Measurements from ENCODE around the gene HOXA10.

HOXA10 gene

DNA sequence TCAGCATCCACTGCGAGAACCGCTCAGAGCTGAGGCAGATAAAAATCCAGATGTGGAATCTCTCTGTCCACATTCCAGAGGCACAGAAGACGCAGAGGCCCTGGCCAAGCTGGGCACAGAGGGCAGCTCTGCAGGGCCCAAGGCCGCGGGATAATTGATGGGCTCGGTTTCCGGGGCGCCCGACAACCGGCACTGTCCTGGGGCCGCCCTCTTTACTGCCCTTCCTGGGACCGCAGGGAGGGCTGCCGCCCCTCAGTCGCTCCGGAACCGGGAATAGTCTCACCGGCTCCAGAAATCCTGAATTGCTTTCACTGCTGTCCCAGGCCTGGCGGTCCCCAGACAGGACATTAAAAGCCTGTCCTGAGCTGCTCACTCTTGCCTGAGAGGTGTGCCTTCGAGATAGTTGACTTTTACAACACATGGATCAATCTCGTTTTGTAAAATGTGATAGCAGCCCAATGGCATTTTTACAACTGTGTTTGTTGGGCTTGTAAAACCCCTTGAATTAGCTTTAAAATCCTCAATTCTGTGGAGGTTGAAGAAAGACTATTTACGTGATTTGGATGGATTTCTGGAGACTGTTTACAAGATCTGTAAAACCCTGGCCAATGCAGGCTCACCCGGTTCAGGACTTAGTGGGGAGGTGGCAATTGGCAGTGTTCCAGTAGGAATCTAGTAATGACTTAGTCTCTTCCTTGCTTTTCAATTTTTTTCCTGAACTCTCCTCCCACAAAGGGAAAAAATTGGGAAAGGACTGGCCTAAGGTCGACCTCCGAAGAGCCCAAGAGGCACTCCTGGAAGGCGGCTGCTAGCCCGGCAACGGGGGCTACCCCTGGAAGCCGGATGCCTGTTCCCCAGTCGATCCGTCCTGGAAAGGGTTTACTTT is 25.1 kb downstream of the HOXA10 start:
- in situ Hi-C loops (cut with MboI; ENCODE audit: low sequenced_read_pairs), result loop anchor here (10.0 kb wide), 1 partner anchor 294 kb away; no protein-coding TSS in a partner anchor

DNA sequence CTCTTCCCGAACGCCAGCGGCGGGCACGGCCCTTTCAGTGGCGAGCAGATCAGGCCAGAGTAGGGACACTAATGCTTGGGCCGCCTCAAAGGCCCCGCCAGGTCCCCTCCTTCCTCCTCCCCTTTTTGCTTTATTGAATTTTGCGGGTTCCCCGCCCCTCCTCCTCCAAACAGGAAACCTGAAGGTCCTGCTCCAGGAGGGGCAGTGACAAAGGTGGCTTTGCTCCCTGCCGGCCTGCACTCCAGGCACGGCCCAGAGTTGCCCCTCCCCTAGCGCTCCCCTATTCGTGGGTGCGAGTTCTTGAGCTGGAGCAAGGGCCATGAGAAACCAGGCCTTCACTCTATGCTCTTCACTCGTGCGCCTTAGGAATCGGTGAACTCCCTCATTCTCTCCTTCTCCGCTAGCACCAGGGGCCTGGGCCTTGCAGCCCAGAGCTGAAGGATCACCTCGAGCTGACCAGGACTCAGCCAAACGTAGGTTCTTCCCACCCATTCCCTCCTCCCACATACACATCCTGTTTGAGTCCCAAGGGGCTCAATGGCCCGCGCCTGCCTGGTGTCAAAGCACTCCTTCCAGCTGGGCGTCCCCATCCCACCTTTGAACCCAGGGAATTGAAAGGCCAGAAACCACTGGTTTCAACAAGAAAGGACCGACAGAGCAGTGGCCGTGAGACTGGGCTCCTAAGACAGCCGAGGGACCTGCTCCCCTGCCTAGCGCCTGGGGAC is 25.9 kb downstream of the HOXA10 start:
- in situ Hi-C loops (cut with MboI; ENCODE audit: low sequenced_read_pairs), result loop anchor here (10.0 kb wide), 1 partner anchor 293 kb away; no protein-coding TSS in a partner anchor

DNA sequence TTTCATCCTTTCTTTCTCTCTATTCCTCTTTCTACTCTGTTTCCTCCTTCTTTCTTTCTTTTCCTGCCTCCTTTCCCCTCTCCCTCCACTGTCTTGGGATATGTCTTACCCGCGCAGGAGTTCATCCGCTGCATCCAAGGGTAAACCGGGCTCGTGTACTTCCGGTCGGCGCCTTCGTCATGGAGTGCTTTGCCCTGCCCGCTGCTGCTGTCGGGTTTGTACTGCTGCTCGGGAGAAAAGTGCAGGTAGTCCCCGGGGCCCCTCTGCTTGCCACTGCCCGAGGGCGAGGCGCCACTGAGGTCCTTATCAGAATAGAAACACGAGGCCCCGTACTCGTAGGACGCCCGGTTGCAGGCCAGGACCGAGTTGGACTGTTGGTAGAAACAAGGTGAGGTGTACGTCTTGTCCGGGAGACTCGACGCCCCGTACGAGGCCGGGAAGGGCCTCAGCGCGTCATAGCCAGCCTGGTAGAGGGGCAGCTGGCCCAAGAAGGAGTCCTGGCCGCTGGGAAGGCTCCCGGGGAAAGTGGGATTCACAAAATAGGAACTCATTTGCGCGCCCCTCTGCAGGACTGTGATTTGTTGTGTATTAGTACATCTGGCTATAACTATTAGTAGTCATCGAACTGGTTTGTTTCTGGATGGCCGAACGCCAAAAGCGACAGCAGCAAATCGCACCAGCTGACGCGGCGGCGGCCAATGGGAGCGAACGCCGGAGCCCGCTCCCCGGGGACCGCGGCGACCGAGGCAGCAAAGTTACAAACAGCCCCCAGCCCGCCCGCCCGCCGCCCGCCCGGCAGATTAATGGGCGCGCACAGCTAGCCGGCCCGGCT is 26.7 kb downstream of the HOXA10 start, which contains the start of gene HOXA6:
HOXA6 (minus strand) TSS at position 576 of the 832 bp plus-strand sequence; CDS start at position 551, 25 bp downstream.
- in situ Hi-C loops (cut with MboI; ENCODE audit: low sequenced_read_pairs), result loop anchor here (10.0 kb wide), 1 partner anchor 293 kb away; no protein-coding TSS in a partner anchor

DNA sequence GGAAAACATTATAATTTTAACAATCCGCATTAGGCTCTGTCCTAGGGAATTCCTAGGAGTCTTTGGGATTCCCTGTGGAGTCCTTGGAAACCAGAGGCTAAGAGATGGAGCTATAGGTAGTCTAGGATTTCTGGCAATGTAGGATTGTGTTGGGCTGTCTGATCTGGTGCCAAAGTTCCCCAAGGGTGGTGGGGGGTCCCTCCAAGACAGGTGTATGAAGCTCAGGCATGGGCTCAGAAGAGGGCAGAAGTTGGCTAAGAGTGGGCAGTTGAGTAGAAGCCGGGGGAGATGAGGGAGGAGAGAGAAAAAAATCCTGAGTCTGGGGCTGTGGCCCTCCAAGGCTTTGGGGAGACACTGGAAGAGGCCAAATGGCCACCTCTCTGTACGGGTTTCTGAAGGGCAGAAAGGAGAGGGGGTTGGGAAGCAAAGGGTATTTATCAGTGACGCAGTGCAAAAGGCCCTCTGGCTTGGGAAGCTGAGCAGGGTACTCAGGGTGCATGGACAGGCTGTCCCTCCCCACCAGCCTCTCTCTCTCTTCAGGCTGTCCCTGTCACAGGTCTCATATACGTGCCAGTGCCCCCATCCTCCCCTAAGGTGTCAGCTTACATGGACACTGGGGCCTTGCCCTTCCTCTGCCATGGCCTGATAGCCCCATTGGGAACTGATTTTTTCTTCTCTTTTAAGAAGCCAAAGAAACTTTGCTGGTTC is 27.5 kb downstream of the HOXA10 start:
- in situ Hi-C loops (cut with MboI; ENCODE audit: low sequenced_read_pairs), result loop anchor here (10.0 kb wide), 1 partner anchor 292 kb away; no protein-coding TSS in a partner anchor

DNA sequence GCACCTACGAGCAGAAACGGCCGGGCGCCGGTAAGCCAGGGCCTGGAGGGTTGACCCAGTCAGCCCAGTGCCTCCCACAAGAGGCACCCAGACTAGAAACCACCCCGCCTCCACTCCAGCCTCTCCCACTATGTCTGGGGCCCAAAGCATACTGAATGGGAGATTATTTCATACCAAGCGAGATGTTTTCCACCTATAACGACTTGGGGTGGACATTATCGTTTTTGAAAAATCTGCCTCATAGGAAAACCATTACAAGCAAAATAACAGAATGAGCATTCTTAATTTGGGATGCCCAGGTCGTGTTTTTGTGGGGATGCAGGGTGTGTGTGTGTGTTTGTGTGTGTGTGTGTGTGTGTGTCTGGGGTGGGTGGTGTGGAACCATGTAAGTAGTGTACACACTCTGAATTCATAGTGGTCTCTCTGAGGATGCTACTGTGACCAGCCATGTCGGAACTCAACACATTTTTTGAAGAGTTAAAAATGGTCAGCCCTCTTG is 28.2 kb downstream of the HOXA10 start:
- in situ Hi-C loops (cut with MboI; ENCODE audit: low sequenced_read_pairs), result loop anchor here (10.0 kb wide), 1 partner anchor 291 kb away; no protein-coding TSS in a partner anchor

DNA sequence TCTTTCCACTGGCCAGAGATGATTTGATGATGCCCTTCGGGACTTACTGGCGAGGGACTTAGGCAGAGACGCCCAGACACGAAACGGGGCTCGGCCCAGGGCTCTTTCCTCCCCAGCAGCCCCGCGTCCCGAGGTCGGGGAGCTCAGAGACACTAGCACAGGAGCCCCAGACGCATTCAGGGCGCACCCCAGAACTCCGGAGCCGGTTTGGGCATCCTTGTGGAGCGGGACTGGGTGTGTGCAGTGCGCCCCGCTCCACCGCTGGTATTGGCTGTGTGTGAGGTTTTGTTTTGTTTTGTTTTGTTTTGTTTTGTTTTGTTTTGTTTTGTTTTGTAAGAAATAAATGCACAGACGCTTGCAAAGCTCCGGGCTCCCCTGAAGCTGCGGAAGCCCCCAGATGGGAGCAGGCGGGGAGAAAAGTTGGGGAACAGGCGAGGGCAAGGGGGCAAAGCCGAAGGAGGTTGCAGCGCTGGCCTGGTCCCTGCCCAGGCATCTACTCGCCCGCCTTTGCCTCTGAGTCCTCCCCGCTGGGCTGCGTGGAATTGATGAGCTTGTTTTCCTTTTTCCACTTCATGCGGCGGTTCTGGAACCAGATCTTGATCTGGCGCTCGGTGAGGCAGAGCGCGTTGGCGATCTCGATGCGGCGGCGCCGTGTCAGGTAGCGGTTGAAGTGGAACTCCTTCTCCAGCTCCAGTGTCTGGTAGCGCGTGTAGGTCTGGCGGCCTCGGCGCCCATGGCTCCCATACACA is 28.8 kb downstream of the HOXA10 start:
- in situ Hi-C loops (cut with MboI; ENCODE audit: low sequenced_read_pairs), result loop anchor here (10.0 kb wide), 1 partner anchor 291 kb away; no protein-coding TSS in a partner anchor

DNA sequence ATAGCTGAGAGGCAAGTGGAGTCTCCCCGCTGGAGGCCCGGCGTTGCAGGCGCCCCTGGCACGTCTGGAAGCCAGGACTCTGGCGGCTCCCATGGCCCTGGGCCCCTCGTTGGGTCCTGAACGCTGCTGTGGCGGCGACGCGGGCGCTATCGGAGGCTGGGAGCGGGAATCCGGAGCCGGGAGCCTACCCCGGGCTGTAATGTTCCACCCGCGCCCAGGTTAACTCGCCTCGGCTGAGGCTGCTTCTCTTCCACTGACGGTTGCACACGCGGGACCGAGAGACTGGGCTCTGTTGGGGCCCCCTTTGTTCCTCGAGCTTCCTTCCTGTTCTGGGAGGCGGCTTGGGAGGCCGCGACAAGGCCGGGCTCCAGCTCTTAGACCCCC is 29.3 kb downstream of the HOXA10 start:
- in situ Hi-C loops (cut with MboI; ENCODE audit: low sequenced_read_pairs), result loop anchor here (10.0 kb wide), 1 partner anchor 290 kb away; no protein-coding TSS in a partner anchor

DNA sequence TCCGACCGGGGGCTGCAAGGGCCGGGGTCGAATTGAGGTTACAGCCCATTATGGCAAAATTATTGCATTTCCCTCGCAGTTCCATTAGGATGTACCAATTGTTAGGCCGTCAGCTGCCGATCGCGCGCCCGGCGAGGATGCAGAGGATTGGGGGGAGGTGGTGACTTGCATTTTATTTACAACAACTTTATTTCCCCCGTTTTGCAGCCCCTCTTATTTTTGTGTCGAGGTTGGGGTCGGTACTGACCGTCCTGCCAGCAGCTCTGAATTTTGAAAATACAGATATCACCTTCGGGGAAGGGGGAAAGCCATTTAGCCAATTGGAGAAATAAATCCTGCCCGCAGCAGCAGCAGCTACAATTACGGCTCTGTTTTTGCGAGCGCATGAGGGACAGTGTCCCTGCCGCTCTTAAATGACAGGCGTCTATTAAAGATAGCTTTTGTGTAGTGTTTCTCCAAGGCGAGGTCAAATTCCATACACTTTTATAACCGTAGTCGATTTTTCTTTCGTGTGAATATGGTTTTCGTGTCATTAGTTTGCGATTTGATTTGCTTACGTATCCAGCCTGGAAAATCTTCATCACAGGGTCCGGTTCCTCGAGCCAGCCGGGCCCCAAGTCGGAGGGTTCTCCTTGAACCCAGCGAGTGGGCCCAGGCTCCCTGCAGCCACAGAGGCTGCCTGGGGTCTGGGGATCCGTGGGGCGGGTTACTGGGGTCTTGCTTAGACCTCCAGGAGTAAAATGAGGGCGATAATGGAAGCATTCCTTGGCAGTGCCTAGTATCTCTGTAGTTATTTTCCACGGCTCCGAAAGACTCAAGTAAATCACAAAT is 30.0 kb downstream of the HOXA10 start:
- in situ Hi-C loops (cut with MboI; ENCODE audit: low sequenced_read_pairs), result loop anchor here (10.0 kb wide), 1 partner anchor 289 kb away; no protein-coding TSS in a partner anchor

DNA sequence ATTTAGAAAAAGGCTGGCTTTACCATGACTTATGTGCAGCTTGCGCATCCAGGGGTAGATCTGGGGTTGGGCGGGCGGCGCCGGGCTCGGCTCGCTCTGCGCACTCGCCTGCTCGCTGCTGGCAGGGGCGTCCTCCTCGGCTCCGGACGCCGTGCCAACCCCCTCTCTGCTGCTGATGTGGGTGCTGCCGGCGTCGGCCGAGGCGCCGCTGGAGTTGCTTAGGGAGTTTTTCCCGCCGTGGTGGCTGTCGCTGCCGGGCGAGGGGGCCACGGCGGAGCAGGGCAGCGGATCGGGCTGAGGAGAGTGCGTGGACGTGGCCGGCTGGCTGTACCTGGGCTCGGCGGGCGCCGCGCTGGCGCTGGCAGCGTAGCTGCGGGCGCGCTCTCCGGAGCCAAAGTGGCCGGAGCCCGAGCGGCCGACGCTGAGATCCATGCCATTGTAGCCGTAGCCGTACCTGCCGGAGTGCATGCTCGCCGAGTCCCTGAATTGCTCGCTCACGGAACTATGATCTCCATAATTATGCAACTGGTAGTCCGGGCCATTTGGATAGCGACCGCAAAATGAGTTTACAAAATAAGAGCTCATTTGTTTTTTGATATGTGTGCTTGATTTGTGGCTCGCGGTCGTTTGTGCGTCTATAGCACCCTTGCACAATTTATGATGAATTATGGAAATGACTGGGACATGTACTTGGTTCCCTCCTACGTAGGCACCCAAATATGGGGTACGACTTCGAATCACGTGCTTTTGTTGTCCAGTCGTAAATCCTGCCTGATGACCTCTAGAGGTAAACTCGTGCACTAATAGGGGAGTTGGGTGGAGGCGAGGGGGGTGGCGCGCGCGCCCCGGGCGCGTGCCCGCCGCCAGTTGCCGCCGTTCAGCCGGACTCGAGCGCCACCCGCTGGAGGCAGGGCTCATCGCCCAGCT is 30.8 kb downstream of the HOXA10 start, which contains the start of gene HOXA5:
HOXA5 (minus strand) TSS at position 659 of the 927 bp plus-strand sequence; CDS start at position 585, 74 bp downstream.
- in situ Hi-C loops (cut with MboI; ENCODE audit: low sequenced_read_pairs), result loop anchor here (10.0 kb wide), 1 partner anchor 288 kb away; no protein-coding TSS in a partner anchor

DNA sequence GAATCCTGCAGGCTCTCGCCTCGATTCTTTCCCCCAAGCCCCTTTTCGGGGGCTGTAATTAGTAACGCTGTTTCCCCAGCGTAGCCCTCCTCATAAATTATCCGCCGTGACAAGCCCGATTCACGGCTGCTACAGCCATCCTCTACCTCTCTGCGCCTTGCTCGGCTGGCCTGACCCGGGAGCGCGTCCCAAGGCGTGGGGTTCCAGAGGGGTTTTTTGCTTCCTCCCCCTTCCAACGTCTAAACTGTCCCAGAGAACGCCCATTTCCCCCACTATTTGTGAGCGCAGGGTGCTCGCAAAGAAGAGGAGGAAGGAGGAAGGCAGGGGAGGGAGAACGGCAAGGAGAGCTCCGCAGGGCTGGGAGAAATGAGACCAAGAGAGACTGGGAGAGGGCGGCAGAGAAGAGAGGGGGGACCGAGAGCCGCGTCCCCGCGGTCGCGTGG is 31.5 kb downstream of the HOXA10 start:
- in situ Hi-C loops (cut with MboI; ENCODE audit: low sequenced_read_pairs), result loop anchor here (10.0 kb wide), 1 partner anchor 288 kb away; no protein-coding TSS in a partner anchor

DNA sequence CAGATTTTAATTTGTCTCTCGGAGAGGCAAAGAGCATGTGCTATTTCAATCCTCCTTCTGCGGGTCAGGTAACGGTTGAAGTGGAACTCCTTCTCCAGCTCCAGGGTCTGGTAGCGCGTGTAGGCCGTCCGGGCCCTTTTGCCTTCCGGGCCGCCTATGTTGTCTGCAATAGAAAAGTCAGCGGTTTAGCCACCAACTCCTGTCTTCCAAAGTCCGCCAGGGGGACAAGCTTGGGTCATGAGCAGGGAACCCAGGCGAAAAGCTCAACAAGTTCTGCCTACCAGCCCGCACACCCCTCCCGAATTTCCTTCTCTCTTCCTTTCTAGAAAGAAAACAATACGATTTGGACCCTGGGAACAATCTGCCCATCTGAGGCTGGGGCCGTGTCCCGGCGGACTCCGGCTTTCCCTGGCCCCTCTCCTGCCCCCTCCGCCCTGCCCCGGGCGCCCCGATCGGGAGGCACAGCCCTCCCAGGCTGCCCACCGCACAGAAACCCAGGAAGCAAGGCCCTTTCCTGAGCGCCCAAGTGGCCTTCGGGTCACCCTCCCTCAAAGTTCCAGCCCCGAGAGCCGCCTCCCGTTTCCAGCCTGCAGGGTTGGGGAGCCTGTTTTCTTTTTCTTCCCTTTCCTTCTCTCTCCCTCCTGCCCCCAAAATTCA is 32.1 kb downstream of the HOXA10 start:
- in situ Hi-C loops (cut with MboI; ENCODE audit: low sequenced_read_pairs), result loop anchor here (10.0 kb wide), 1 partner anchor 287 kb away; no protein-coding TSS in a partner anchor

DNA sequence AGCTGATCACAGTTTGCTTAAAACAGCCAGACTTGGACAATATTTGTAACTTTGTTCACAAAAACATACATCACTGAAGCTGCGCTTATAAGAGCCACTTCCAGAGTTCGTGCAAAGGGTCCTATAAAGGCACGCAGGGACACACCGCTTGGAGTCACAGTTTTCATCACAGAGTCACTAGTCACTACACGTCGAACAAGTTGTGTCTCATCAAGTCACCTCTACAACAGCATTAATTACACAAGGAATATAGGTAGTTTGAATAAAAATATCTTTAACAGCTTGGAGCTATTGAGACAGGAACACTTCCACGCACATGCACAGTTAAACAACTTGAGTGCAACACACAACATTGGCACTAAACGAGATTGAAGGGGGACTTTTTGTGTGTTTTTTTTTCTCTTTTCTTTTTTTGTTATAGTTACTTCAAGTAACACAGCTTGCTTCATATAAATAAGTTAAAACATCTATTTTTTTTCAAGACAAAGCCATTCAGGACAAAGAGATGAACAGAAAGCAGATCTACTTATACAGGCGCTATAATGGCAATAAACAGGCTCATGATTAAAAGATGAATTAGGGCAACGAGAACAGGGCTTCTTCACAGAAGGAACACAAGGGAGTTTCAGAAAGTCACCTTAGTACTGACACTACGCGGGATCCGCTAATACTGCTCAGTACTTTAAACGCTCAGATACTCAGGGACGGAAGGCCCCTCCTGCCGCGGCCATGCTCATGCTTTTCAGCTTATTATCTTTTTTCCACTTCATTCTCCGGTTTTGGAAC is 32.8 kb downstream of the HOXA10 start:
- in situ Hi-C loops (cut with MboI; ENCODE audit: low sequenced_read_pairs), result loop anchor here (10.0 kb wide), 1 partner anchor 287 kb away; no protein-coding TSS in a partner anchor

DNA sequence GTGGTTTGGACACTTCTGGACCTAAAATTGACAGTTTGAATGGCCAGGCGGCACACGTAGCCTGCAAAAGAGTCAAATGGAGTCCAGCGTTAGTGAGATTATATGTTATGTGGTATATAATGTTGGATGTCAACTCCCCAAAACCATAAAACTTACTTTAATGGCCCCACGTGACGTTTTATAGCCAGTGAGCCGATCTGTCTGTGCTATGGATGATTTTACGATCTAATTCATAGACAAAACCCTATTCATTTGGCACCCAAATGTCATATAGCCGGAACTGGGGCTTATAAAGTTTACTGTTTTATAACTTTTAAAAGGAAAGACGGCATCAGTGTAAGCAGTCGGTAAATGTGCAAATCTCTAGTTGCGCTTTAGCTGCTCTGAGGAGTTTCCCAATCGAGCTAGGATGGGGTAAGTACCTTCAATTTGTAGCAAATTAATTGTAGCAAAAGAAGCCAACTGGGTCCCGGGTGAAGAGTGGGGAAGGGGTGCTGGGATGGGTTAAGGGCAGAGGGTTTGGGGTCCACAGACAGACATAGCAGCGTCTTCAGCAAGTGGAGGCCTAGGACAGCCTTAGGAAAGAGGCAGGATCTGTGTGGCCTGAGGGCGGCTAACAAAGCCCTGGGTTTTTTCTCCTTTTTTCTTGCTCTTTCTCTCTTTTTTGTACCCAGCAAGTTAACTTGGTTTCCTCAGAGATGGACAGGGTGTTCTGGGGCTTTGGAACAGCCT is 33.8 kb downstream of the HOXA10 start:
- in situ Hi-C loops (cut with MboI; ENCODE audit: low sequenced_read_pairs), result loop anchor here (10.0 kb wide), 1 partner anchor 285 kb away; no protein-coding TSS in a partner anchor
